Astrocyte of the spinal cord (primary cell): ENCODE measurements around the gene TAX1BP1.

Experiments
- DNase-seq: peaks from one replicate; pipeline ENCODE4 v3.0.0; 2011; ENCODE audit warnings: low read depth, low spot score
- H3K4me3 ChIP-seq: 2 replicates; pipeline ENCODE4 v1.5.1; 2011; ENCODE audit warnings: low read depth, mild to moderate bottlenecking, low read length, moderate library complexity
- in situ Hi-C: cut with HindIII; loops from 2 replicates; pipeline ENCODE4 v1.10.0; 2017; ENCODE audit warnings: low sequenced_read_pairs
- TF ChIP-seq, protein P1 (sequence below): IDR thresholded peaks from 2 replicates; pipeline ENCODE4 v1.5.1; 2012; ENCODE audit warnings: low read depth, mild to moderate bottlenecking, low read length, inconsistent platforms

TAX1BP1 gene

GRCh38 chr7:27753863-27754262 is 13.9 kb downstream of the TAX1BP1 start:
- no peak overlapping the region for H3K4me3 ChIP-seq
- TF ChIP-seq, protein P1, sequence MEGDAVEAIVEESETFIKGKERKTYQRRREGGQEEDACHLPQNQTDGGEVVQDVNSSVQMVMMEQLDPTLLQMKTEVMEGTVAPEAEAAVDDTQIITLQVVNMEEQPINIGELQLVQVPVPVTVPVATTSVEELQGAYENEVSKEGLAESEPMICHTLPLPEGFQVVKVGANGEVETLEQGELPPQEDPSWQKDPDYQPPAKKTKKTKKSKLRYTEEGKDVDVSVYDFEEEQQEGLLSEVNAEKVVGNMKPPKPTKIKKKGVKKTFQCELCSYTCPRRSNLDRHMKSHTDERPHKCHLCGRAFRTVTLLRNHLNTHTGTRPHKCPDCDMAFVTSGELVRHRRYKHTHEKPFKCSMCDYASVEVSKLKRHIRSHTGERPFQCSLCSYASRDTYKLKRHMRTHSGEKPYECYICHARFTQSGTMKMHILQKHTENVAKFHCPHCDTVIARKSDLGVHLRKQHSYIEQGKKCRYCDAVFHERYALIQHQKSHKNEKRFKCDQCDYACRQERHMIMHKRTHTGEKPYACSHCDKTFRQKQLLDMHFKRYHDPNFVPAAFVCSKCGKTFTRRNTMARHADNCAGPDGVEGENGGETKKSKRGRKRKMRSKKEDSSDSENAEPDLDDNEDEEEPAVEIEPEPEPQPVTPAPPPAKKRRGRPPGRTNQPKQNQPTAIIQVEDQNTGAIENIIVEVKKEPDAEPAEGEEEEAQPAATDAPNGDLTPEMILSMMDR: no peak
- in situ Hi-C loops: no loop called here
- no peak for DNase-seq

DNA sequence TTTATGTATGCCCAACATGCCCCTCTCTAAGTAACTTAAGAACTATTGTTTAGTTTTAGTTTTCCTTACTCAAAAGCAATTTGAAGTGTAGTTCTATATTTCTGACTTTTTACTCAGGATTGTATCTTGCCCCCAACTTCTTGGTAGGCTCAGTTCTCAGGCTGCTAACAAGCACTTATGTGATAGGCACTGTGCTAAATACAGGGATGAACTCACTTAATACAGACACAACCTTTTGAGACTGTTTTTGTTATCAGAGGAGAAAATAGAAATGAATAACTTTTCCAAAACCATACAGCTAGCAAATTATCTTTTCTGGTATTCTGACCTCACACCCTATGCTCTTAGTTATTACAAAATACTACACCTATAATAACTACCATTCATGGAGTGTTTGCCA is 16.3 kb downstream of the TAX1BP1 start:
- H3K4me3 ChIP-seq: no peak overlapping the region
- in situ Hi-C loops: no loop called here
- no peak for DNase-seq
- TF ChIP-seq, protein P1: no peak

DNA sequence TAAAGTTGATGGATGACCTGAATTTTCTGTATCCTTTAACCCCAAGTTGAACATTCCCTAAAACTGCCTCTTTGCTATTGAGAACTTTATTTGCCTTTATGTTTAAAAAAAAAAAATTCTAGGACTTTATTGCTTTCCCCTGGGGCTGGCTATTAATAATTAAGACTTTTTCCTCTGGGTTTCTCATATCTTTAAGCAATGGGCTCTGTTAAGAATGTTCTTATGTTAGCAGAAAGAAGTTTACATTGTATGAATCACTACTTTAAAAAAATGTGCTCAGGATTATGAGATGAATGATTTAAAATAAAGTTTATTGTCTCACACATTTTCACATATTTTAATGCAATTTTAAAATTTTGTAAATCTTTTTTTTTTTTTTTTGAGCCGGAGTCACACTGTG is 19.5 kb downstream of the TAX1BP1 start:
- TF ChIP-seq, protein P1: no peak
- no peak for DNase-seq
- H3K4me3 ChIP-seq: no peak overlapping the region
- in situ Hi-C loops: no loop called here

DNA sequence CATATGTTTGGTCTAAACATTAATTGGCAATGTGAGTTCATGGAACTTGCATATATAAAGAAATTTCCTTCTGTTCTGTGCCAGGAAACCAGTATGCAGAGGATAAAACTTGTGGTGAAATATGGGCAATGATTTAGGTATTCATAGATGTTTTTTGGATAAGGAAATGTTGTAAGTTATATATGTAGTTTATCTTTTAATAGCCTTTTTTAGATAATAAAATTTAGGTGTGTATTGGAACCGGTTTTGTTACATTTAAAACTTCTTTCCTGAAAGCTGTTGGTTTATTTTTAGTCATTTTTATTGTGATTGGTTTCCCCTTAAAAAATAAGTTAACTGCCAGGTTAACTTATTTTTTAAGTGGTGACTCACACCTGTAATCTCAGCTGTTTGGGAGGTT is 22.1 kb downstream of the TAX1BP1 start:
- TF ChIP-seq, protein P1: no peak
- no peak for DNase-seq
- in situ Hi-C loops: no loop called here
- H3K4me3 ChIP-seq: no peak overlapping the region

GRCh38 chr7:27763983-27764508 is 24.1 kb downstream of the TAX1BP1 start:
- TF ChIP-seq, protein P1: no peak
- no peak for DNase-seq
- in situ Hi-C loops: no loop called here

GRCh38 chr7:27765841-27766240 is 25.9 kb downstream of the TAX1BP1 start:
- TF ChIP-seq, protein P1: no peak
- no peak for DNase-seq
- in situ Hi-C loops: no loop called here
- H3K4me3 ChIP-seq: no peak overlapping the region

More at GRCh38 chr7:27763983-27764508, 24.1 kb downstream of the TAX1BP1 start:
- no peak overlapping the region for H3K4me3 ChIP-seq

GRCh38 chr7:27767374-27767773 is 27.4 kb downstream of the TAX1BP1 start:
- in situ Hi-C loops: no loop called here
- no peak overlapping the region for H3K4me3 ChIP-seq
- no peak for DNase-seq
- TF ChIP-seq, protein P1: no peak
